ENCODE measurements around the gene GCFC2.

The GCFC2 gene

DNA sequence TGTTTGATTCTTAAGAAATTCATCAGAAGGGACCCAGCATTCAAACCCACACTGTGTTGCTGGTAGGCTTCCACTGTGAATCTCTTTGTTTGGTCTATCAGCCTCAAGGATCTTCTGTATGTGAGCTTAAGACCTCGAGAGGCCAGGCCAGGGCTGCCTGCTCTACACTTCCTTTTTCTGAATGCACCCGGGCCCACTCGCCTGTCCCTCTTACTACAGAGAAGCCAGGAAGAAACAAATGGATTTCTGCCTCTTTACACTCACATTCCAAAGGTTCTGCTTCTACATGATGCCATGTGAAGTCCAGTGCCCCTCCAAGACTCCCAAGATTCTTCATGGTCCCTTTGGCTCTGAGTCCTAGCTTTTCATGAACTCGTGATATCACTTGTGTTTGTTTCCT, 89.5 kb downstream of the GCFC2 start:
- no peak for DNase-seq

DNA sequence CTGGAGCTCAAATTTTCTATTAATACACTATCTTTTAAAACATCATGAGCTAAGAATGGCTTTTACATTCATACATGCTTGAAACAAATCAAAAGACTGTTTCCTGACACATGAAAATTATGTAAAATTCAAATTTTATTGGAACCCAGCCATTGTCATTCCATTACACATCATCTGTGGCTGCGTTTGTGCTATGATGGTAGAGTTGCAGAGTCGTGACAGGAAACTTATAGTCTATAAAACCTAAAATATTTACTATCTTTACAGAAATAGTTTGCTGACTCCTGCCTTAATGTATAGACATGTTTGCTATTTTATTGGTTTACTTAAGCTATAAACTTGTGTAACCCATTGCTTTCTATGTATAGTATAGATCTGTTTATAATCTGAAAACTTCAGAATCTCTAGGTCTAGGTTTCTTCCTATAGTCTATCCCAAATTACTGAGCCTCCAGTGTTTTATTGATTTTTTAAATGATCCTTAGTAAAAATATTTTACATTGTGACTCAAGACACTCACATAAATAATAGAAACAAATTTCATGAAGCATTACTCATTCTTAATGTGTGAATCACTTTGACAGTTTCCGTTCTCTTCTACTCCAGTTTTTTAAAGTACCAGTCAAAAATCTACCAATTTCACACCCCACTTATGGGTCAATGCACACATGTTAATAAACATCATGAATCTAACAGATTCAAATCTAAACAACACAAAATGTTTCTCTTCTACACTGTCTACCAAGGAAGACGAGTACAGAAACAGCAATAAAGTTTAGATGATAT, 90.6 kb downstream of the GCFC2 start:
- DNase-seq, result no peak

GRCh38 chr2:75616933-75617332, 93.8 kb downstream of the GCFC2 start:
- no peak for DNase-seq

GRCh38 chr2:75616406-75616805, 94.3 kb downstream of the GCFC2 start:
- DNase-seq, result no peak

- no peak for DNase-seq
These were observed 96.5 kb downstream of the GCFC2 start for GRCh38 chr2:75614162-75614651.

- no peak for DNase-seq
These were observed 97.9 kb downstream of the GCFC2 start for GRCh38 chr2:75612862-75613243.

Data from CD4-positive, alpha-beta T cell treated with Interleukin-1 beta for 1 hour (primary cell).